H1 (cell line): ENCODE results near the gene COX17.

Experiments
- ATF3 ChIP-seq: IDR thresholded peaks from 2 replicates; pipeline ENCODE4 v1.6.1; 2011; ENCODE audit warnings: low read depth, mild to moderate bottlenecking, low read length; ENCODE audit not compliant: insufficient read depth
- BCL11A ChIP-seq, 2 experiments: IDR thresholded peaks; one replicate each; pipeline ENCODE4 v1.6.1; 2011; ENCODE audit warnings: low read depth in 2 of 2, low read length in 2 of 2, mild to moderate bottlenecking in 2 of 2
- BRCA1 ChIP-seq: IDR thresholded peaks from 2 replicates; pipeline ENCODE4 v1.6.1; 2012; ENCODE audit warnings: low read depth, low read length, improper control_type of control experiment
- CHD2 ChIP-seq: IDR thresholded peaks from 2 replicates; pipeline ENCODE4 v1.6.1; 2012; ENCODE audit warnings: low read length, improper control_type of control experiment
- JUND ChIP-seq: IDR thresholded peaks from 2 replicates; pipeline ENCODE4 v1.6.1; 2011; ENCODE audit warnings: mild to moderate bottlenecking, improper control_type of control experiment, low read length
- RBBP5 ChIP-seq: IDR thresholded peaks from 2 replicates; pipeline ENCODE4 v1.7.1; 2012; ENCODE audit warnings: low read depth, mild to moderate bottlenecking, inconsistent platforms, low read length, moderate library complexity, borderline replicate concordance
- RFX5 ChIP-seq: IDR thresholded peaks from 2 replicates; pipeline ENCODE4 v1.6.1; 2011; ENCODE audit warnings: low read depth, low read length, improper control_type of control experiment, borderline replicate concordance
- TAF1 ChIP-seq: IDR thresholded peaks from 2 replicates; pipeline ENCODE4 v1.6.1; 2011; ENCODE audit warnings: mild to moderate bottlenecking, low read depth, low read length
- TEAD4 ChIP-seq: IDR thresholded peaks from 2 replicates; pipeline ENCODE4 v1.6.1; 2012; ENCODE audit warnings: low read depth, low read length, inconsistent platforms, mixed read lengths
- YY1 ChIP-seq: IDR thresholded peaks from 2 replicates; pipeline ENCODE4 v1.6.1; 2011; ENCODE audit warnings: low read depth, mild to moderate bottlenecking, low read length
- ZNF274 ChIP-seq: IDR thresholded peaks from 2 replicates; pipeline ENCODE4 v1.7.0; 2012; ENCODE audit warnings: low read length, borderline replicate concordance; ENCODE audit errors: extremely low read depth
- TF ChIP-seq, protein P1 (sequence below), 3 experiments: IDR thresholded peaks; 1 replicate in 2 of 3; 2 replicates in 1 of 3; pipeline versions ENCODE4 v1.5.1 to v1.6.1; 2011; ENCODE audit warnings: low read length in 3 of 3, mild to moderate bottlenecking in 3 of 3, inconsistent platforms in 2 of 3, low read depth in 1 of 3, moderate library complexity in 1 of 3; ENCODE audit not compliant: insufficient read depth in 1 of 3; ENCODE audit errors: control extremely low read depth in 1 of 3

DNA sequence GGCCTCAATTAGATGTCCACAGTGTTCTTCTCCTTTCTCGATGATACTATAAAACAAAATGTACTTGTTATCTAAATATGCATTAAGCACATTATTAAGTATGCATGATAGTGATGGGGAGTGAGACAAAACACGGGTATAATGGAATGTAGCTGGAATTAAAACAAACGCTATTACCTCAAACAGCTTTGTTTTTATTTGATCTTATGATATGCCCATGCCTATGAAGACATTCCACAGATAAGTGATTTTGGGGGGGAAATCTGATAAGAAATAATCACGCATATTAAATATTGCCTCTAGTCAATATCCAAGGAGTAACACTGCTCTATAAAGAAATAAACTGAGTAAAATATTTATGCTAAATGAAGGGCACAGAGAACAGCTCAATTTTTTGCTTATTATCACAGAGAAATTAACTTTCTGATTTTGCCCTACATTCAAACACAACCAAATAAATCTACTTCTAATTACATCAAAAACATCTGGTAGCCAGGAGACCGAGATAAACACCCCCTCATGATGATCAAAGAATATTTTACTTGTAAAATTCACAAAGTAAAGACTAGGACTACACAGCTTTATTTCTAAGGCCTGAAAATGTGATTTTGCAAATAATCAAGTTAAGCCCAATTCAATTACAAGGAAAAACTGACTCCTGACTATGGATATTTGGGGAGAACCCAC, 1.9 kb downstream of the COX17 start:
- no peak for TF ChIP-seq BRCA1
- TF ChIP-seq ATF3: no peak
- TF ChIP-seq TEAD4: no peak
- no peak for TF ChIP-seq RBBP5
- TF ChIP-seq ZNF274: no peak
- TF ChIP-seq, protein P1, sequence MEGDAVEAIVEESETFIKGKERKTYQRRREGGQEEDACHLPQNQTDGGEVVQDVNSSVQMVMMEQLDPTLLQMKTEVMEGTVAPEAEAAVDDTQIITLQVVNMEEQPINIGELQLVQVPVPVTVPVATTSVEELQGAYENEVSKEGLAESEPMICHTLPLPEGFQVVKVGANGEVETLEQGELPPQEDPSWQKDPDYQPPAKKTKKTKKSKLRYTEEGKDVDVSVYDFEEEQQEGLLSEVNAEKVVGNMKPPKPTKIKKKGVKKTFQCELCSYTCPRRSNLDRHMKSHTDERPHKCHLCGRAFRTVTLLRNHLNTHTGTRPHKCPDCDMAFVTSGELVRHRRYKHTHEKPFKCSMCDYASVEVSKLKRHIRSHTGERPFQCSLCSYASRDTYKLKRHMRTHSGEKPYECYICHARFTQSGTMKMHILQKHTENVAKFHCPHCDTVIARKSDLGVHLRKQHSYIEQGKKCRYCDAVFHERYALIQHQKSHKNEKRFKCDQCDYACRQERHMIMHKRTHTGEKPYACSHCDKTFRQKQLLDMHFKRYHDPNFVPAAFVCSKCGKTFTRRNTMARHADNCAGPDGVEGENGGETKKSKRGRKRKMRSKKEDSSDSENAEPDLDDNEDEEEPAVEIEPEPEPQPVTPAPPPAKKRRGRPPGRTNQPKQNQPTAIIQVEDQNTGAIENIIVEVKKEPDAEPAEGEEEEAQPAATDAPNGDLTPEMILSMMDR (IDR thresholded peaks at IDR 0.05; ENCODE audit: control extremely low read depth in 1 of 3, insufficient read depth in 1 of 3, low read depth in 1 of 3, low read length in 3 of 3): no peak
- no peak for TF ChIP-seq CHD2
- no peak for TF ChIP-seq JUND
- no peak for TF ChIP-seq RFX5
- TF ChIP-seq BCL11A (IDR thresholded peaks at IDR 0.05; ENCODE audit: low read depth in 2 of 2, low read length in 2 of 2): no peak
- no peak for TF ChIP-seq TAF1
- TF ChIP-seq YY1: no peak
